ENCODE results near the gene PMM2.

- no peak for TF ChIP-seq ZNF449 (tag by site-specific recombination; IDR thresholded peaks at IDR 0.05)
- TF ChIP-seq SCRT2 (tag by site-specific recombination; IDR thresholded peaks at IDR 0.05) = no peak
These were observed 31.0 kb downstream of the PMM2 start for GRCh38 chr16:8828541-8829165.
